Central memory CD4-positive, alpha-beta T cell (primary cell): ENCODE results near the gene FOCAD.
"Not testable (repeated sequence)": the region's sequence is repeated elsewhere in the genome, so short reads cannot be mapped to it uniquely, and the experiment has no call there.

ENCODE experiments used
- DNase-seq: peaks from one replicate; pipeline ENCODE4 v3.0.0; 2022
- total RNA-seq, 3 experiments: gene quantifications; one replicate each; lab custom pipeline; 2026; lab: John Stamatoyannopoulos, UW

Gene FOCAD
- total RNA-seq = 38.0 to 50.2 (median 41.7) reads per million in 3 experiments

- DNase-seq = peak; percentile 96
Measured at GRCh38 chr9:20684035-20684874, at the start of gene FOCAD. TSS of gene FOCAD (plus strand) at chr9:20684259. CDS start at chr9:20715354, 31,095 bp downstream.

GRCh38 chr9:20634895-20635294 lies 49.2 kb upstream of the FOCAD start:
- DNase-seq = no peak

GRCh38 chr9:20636888-20637440 lies 47.1 kb upstream of the FOCAD start:
- DNase-seq = no peak

- DNase-seq = peak; percentile 69
Measured at GRCh38 chr9:20640331-20641187, 43.5 kb upstream of the FOCAD start.

GRCh38 chr9:20642045-20642444 lies 42.0 kb upstream of the FOCAD start:
- DNase-seq = no peak

GRCh38 chr9:20643660-20644059 lies 40.4 kb upstream of the FOCAD start:
- DNase-seq = no peak

GRCh38 chr9:20646656-20647055 lies 37.4 kb upstream of the FOCAD start:
- DNase-seq = no peak

- DNase-seq = no peak
Measured at GRCh38 chr9:20649381-20649780, 34.7 kb upstream of the FOCAD start.

- no peak for DNase-seq
Measured at GRCh38 chr9:20650313-20650712, 33.7 kb upstream of the FOCAD start.

- DNase-seq = no peak
Measured at GRCh38 chr9:20650750-20651299, 33.2 kb upstream of the FOCAD start.

- DNase-seq = no peak
Measured at GRCh38 chr9:20651939-20652338, 32.1 kb upstream of the FOCAD start.

- peak; percentile 52 for DNase-seq
Measured at GRCh38 chr9:20658246-20658667, 25.8 kb upstream of the FOCAD start.

GRCh38 chr9:20658677-20659473 lies 25.2 kb upstream of the FOCAD start:
- DNase-seq = no peak

GRCh38 chr9:20659474-20659967 lies 24.5 kb upstream of the FOCAD start:
- no peak for DNase-seq

- DNase-seq = no peak
Measured at GRCh38 chr9:20662156-20662555, 21.9 kb upstream of the FOCAD start.

GRCh38 chr9:20663133-20663532 lies 20.9 kb upstream of the FOCAD start:
- no peak for DNase-seq

GRCh38 chr9:20664501-20664900 lies 19.6 kb upstream of the FOCAD start:
- DNase-seq = no peak

GRCh38 chr9:20670395-20670794 lies 13.7 kb upstream of the FOCAD start:
- no peak for DNase-seq

- no peak for DNase-seq
Measured at GRCh38 chr9:20671635-20672034, 12.4 kb upstream of the FOCAD start.

- not testable (repeated sequence) for DNase-seq
Measured at GRCh38 chr9:20673537-20673936, 10.5 kb upstream of the FOCAD start.

- no peak for DNase-seq
Measured at GRCh38 chr9:20681467-20681866, 2.6 kb upstream of the FOCAD start.
